C4-2B (cell line): ENCODE results near the gene RAB17.

Experiments
- H3K27ac ChIP-seq: fragments of 450-650 bp; 2 replicates; pipeline ENCODE4 v1.5.1; 2017
- CTCF ChIP-seq: fragments of 450-650 bp; conservative IDR thresholded peaks from 2 replicates; pipeline ENCODE4 v1.5.1; 2017; ENCODE audit warnings: mild to moderate bottlenecking
- ZFX ChIP-seq: fragments of 450-650 bp; IDR thresholded peaks from 2 replicates; pipeline ENCODE4 v1.6.1; 2017

RAB17 gene

GRCh38 chr2:237577956-237578870, 12.3 kb downstream of the RAB17 start:
- TF ChIP-seq ZFX (no peak), CTCF (no peak)
- no peak overlapping the region for H3K27ac ChIP-seq

GRCh38 chr2:237577458-237577857, 13.1 kb downstream of the RAB17 start:
- H3K27ac ChIP-seq = no peak overlapping the region
- TF ChIP-seq CTCF (no peak), ZFX (no peak)

- TF ChIP-seq CTCF (no peak), ZFX (no peak)
- H3K27ac ChIP-seq = no peak overlapping the region
Observed at GRCh38 chr2:237576974-237577373, 13.6 kb downstream of the RAB17 start.

GRCh38 chr2:237575869-237576862, 14.4 kb downstream of the RAB17 start:
- H3K27ac ChIP-seq = peak overlapping the region; percentile 76
- TF ChIP-seq CTCF (no peak), ZFX (0 out of 2 replicates have a peak, but pooled peaks have one; percentile 17)

- H3K27ac ChIP-seq = peak overlapping the region; percentile 76
- TF ChIP-seq CTCF (no peak), ZFX (no peak)
Observed at GRCh38 chr2:237574894-237575868, 15.4 kb downstream of the RAB17 start.

GRCh38 chr2:237574467-237574866, 16.1 kb downstream of the RAB17 start:
- TF ChIP-seq ZFX = no peak
- TF ChIP-seq CTCF = no peak
- peak overlapping the region; percentile 76 for H3K27ac ChIP-seq
